IMR-90 (cell line): ENCODE results near the gene ZNF775.

Experiments
- POLR2A ChIP-seq: IDR thresholded peaks from 2 replicates; pipeline ENCODE4 v1.6.1; 2012; ENCODE audit warnings: mild to moderate bottlenecking, low read depth, low read length
- RFX5 ChIP-seq: IDR thresholded peaks from 2 replicates; pipeline ENCODE4 v1.8.0; 2012; ENCODE audit warnings: low read depth, mild to moderate bottlenecking, low read length, moderate library complexity
- TF ChIP-seq, protein P1 (sequence below): conservative IDR thresholded peaks from 2 replicates; pipeline ENCODE4 v1.5.1; 2012; ENCODE audit warnings: mild to moderate bottlenecking, low read depth, low read length, improper control_type of control experiment

DNA sequence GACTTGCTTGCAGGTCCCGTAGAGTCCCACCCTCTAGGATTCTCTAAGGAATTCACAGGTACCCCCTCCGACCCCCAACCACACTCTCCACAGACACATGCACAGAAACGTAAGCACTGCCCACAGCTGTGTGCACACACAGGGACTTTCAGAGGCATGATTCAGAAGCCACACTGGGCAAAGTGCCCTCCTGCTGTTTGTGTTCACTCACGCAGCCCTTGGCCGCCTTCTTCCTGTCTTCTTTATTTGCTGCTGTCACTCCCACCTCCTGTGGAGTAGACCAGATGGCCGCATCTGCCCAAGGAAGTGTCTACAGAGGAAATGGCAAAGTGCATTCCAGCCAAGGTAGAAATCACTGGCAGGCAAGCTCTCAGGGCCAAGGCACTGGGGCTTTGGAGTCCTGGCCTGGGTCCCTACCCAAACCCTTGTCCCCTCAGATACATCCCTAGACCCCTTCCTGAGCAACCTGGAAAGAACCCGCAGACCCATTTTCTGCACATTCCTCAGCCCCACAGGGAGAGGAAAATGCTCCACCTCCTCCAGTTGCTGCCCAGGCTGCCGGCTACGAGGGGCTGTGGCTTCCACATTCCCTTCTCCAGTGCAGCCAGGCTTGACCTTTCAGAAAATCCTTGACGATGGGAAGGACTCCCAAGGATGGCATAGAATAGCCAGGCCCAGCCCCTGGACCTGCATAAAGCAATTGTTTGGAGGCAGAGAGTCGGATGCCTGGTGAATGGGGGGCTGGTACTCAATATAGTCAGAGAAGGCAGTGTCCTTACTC is 49.7 kb downstream of the ZNF775 start:
- TF ChIP-seq, protein P1, sequence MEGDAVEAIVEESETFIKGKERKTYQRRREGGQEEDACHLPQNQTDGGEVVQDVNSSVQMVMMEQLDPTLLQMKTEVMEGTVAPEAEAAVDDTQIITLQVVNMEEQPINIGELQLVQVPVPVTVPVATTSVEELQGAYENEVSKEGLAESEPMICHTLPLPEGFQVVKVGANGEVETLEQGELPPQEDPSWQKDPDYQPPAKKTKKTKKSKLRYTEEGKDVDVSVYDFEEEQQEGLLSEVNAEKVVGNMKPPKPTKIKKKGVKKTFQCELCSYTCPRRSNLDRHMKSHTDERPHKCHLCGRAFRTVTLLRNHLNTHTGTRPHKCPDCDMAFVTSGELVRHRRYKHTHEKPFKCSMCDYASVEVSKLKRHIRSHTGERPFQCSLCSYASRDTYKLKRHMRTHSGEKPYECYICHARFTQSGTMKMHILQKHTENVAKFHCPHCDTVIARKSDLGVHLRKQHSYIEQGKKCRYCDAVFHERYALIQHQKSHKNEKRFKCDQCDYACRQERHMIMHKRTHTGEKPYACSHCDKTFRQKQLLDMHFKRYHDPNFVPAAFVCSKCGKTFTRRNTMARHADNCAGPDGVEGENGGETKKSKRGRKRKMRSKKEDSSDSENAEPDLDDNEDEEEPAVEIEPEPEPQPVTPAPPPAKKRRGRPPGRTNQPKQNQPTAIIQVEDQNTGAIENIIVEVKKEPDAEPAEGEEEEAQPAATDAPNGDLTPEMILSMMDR, result no peak
- TF ChIP-seq RFX5, result no peak
- TF ChIP-seq POLR2A, result no peak
